Small intestine (tissue), 7 donors: ENCODE data around the gene LRMDA. TPM values are rescaled to one million over a fixed set of nuclear protein-coding genes. Genes with fewer than 3 reads are reported as not detected.

Source experiments
- DNase-seq, 2 donors: peaks; one replicate each; pipeline versions ENCODE4 v3.0.0 to v3.0.0-alpha.2; 2013
- FAIRE-seq: peaks from 2 replicates; lab custom pipeline; 2012; peaks lifted over from hg19 to GRCh38; lab: Jason Lieb, UNC
- H3K27ac ChIP-seq, 3 donors: one replicate each; pipeline ENCODE4 v1.5.1; 2013; ENCODE audit warnings: low read length in 2 of 3, mild to moderate bottlenecking in 2 of 3, control low read depth in 1 of 3, inconsistent platforms in 1 of 3, low read depth in 1 of 3, moderate library complexity in 1 of 3
- H3K27me3 ChIP-seq, 3 donors: one replicate each; pipeline ENCODE4 v1.6.1; 2013; ENCODE audit warnings: low read length in 3 of 3, inconsistent platforms in 1 of 3; ENCODE audit not compliant: control insufficient read depth in 3 of 3, insufficient read depth in 3 of 3
- H3K36me3 ChIP-seq, 3 donors: one replicate each; pipeline ENCODE4 v1.6.1; 2013; ENCODE audit warnings: low read length in 3 of 3, inconsistent platforms in 1 of 3, low read depth in 1 of 3, mild to moderate bottlenecking in 1 of 3, moderate library complexity in 1 of 3; ENCODE audit not compliant: control insufficient read depth in 3 of 3, insufficient read depth in 2 of 3
- H3K4me1 ChIP-seq, 3 donors: one replicate each; pipeline ENCODE4 v1.6.1; 2013; ENCODE audit warnings: low read length in 2 of 3, inconsistent platforms in 1 of 3, low read depth in 1 of 3, mild to moderate bottlenecking in 1 of 3, moderate library complexity in 1 of 3; ENCODE audit not compliant: control insufficient read depth in 3 of 3, insufficient read depth in 2 of 3
- H3K4me3 ChIP-seq, 3 donors: one replicate each; pipeline ENCODE4 v1.5.1; 2013; ENCODE audit warnings: low read length in 3 of 3, control low read depth in 1 of 3, inconsistent platforms in 1 of 3, low read depth in 1 of 3, mild to moderate bottlenecking in 1 of 3, moderate library complexity in 1 of 3
- H3K9me3 ChIP-seq, 2 donors: one replicate each; pipeline ENCODE4 v1.6.1; 2013; ENCODE audit warnings: low read depth in 1 of 2, low read length in 1 of 2; ENCODE audit not compliant: control insufficient read depth in 2 of 2, insufficient read depth in 1 of 2
- WGBS, 3 donors: extraction: QIAGEN DNeasy Blood & Tissue Kit; methylation state at CpG; one replicate each; pipeline ENCODE4 v1.1.7; 2013; 5-methylcytosine and 5-hydroxymethylcytosine counted together
- polyA plus RNA-seq, 4 donors: library from polyadenylated mRNA; stranded (reverse) in 3 of 4; unstranded in 1 of 4; fragments of 200-250 nt in 3 of 4; fragments of 120-200 nt in 1 of 4; gene quantifications; one replicate each; pipeline versions ENCODE4 v1.2.1 to v1.2.3, GENCODE V29; 2013
- donor health status: healthy with polysubstance abuse.
- donor health status: control.
- donor health status: control.
- donor health status: Bipolar disorder and iron deficiency.
- donor health status: healthy.

The LRMDA gene
- polyA plus RNA-seq, 4 donors, result 5.6 to 16.2 (median 6.0) TPM; not detected in 1

- DNase-seq, result no peak
- peaks cover 0 to 3% (median 0%) of the 10 kb centered on the region in 3 donors for H3K27me3 ChIP-seq
- H3K4me3 ChIP-seq, result no peak overlapping the region
- FAIRE-seq, result no peak
- no peak overlapping the region for H3K27ac ChIP-seq
- WGBS, 3 donors, result 83 to 92% (median 87%) methylated on average over 5 of the region's 5 CpGs
- H3K36me3 ChIP-seq, result no peaks in the 10 kb centered on the region
- H3K4me1 ChIP-seq, result no peaks in the 10 kb centered on the region
- H3K9me3 ChIP-seq, result no peaks in the 10 kb centered on the region
These were observed 1009.0 kb downstream of the LRMDA start for GRCh38 chr10:76440426-76440825.

- Histone ChIP-seq H3K4me3 (no peak overlapping the region), H3K4me1 (no peaks in the 10 kb centered on the region), H3K36me3 (no peaks in the 10 kb centered on the region), H3K27ac (no peak overlapping the region), H3K27me3 (peaks cover 0 to 3% (median 0%) of the 10 kb centered on the region in 3 donors), H3K9me3 (no peaks in the 10 kb centered on the region)
- FAIRE-seq, result no peak
- DNase-seq, result no peak
- WGBS, 3 donors, result 87 to 91% (median 91%) methylated on average over 5 of the region's 5 CpGs
These were observed 1010.7 kb downstream of the LRMDA start for GRCh38 chr10:76442113-76442512.

- Histone ChIP-seq H3K36me3 (no peaks in the 10 kb centered on the region), H3K9me3 (no peaks in the 10 kb centered on the region), H3K4me3 (no peak overlapping the region), H3K27me3 (peaks cover 0 to 3% (median 0%) of the 10 kb centered on the region in 3 donors), H3K27ac (no peak overlapping the region), H3K4me1 (no peaks in the 10 kb centered on the region)
- peak in 1 of 2 donors; percentile 5 for DNase-seq
- no peak for FAIRE-seq
- 74 to 82% (median 81%) methylated on average over 6 of the region's 6 CpGs for WGBS, 3 donors
These were observed 1012.8 kb downstream of the LRMDA start for GRCh38 chr10:76444034-76444800.

- H3K4me3 ChIP-seq, result no peak overlapping the region
- no peaks in the 10 kb centered on the region for H3K36me3 ChIP-seq
- no peaks in the 10 kb centered on the region for H3K9me3 ChIP-seq
- 66 to 88% (median 81%) methylated on average over 1 of the region's 1 CpG for WGBS, 3 donors
- no peak overlapping the region for H3K27ac ChIP-seq
- no peak for FAIRE-seq
- H3K4me1 ChIP-seq, result no peaks in the 10 kb centered on the region
- DNase-seq, result no peak
- H3K27me3 ChIP-seq, result peaks cover 0 to 3% (median 0%) of the 10 kb centered on the region in 3 donors
These were observed 1016.2 kb downstream of the LRMDA start for GRCh38 chr10:76447578-76447977.

- H3K9me3 ChIP-seq, result no peaks in the 10 kb centered on the region
- no peak overlapping the region for H3K27ac ChIP-seq
- 95 to 98% (median 97%) methylated on average over 2 of the region's 2 CpGs for WGBS, 3 donors
- FAIRE-seq, result no peak
- no peak overlapping the region for H3K4me3 ChIP-seq
- no peak for DNase-seq
- H3K36me3 ChIP-seq, result no peaks in the 10 kb centered on the region
- H3K27me3 ChIP-seq, result no peaks in the 10 kb centered on the region
- H3K4me1 ChIP-seq, result no peaks in the 10 kb centered on the region
These were observed 1020.5 kb downstream of the LRMDA start for GRCh38 chr10:76451911-76452310.

- FAIRE-seq (no peak), DNase-seq (no peak)
- 92 to 98% (median 93%) methylated on average over 1 of the region's 1 CpG for WGBS, 3 donors
- Histone ChIP-seq H3K36me3 (no peaks in the 10 kb centered on the region), H3K4me1 (no peaks in the 10 kb centered on the region), H3K27me3 (no peaks in the 10 kb centered on the region), H3K4me3 (no peak overlapping the region), H3K27ac (no peak overlapping the region), H3K9me3 (no peaks in the 10 kb centered on the region)
These were observed 1021.9 kb downstream of the LRMDA start for GRCh38 chr10:76453332-76453731.

- DNase-seq, result no peak
- Histone ChIP-seq H3K4me1 (no peaks in the 10 kb centered on the region), H3K27me3 (no peaks in the 10 kb centered on the region), H3K4me3 (no peak overlapping the region), H3K9me3 (no peaks in the 10 kb centered on the region), H3K27ac (no peak overlapping the region), H3K36me3 (no peaks in the 10 kb centered on the region)
- FAIRE-seq, result no peak
- WGBS, 3 donors, result 73 to 87% (median 80%) methylated on average over 4 of the region's 4 CpGs
These were observed 1022.6 kb downstream of the LRMDA start for GRCh38 chr10:76453997-76454396.

- no peaks in the 10 kb centered on the region for H3K36me3 ChIP-seq
- WGBS, 3 donors, result 73 to 93% (median 91%) methylated on average over 5 of the region's 5 CpGs
- H3K4me1 ChIP-seq, result no peaks in the 10 kb centered on the region
- no peaks in the 10 kb centered on the region for H3K27me3 ChIP-seq
- H3K4me3 ChIP-seq, result no peak overlapping the region
- H3K9me3 ChIP-seq, result no peaks in the 10 kb centered on the region
- no peak overlapping the region for H3K27ac ChIP-seq
- DNase-seq, result no peak
- FAIRE-seq, result no peak
These were observed 1023.2 kb downstream of the LRMDA start for GRCh38 chr10:76454506-76455140.
